Keratinocyte (primary cell): ENCODE results near the gene SCN4A. TPM values are rescaled to one million over a fixed set of nuclear protein-coding genes. Genes with fewer than 3 reads are reported as not detected.

Experiments
- DNase-seq: peaks from one replicate; pipeline ENCODE4 v3.0.0-alpha.2; 2011; ENCODE audit warnings: low read depth, missing footprints, low spot score
- FAIRE-seq: peaks from 2 replicates; lab custom pipeline; 2011; peaks lifted over from hg19 to GRCh38; lab: Jason Lieb, UNC
- H2AFZ ChIP-seq: 2 replicates; pipeline ENCODE4 v1.6.0; 2012; ENCODE audit warnings: low read length, control low read depth, inconsistent platforms; ENCODE audit not compliant: control insufficient read depth
- H3K27ac ChIP-seq: 2 replicates; pipeline ENCODE4 v1.5.1; 2011; ENCODE audit warnings: low read length; ENCODE audit not compliant: control insufficient read depth, insufficient read depth
- H3K27me3 ChIP-seq: 3 replicates; pipeline ENCODE4 v1.6.0; 2011; ENCODE audit warnings: low read length; ENCODE audit not compliant: control insufficient read depth, insufficient read depth; ENCODE audit errors: extremely low read depth
- H3K36me3 ChIP-seq, 2 experiments: 2 replicates in 1 of 2; 3 replicates in 1 of 2; pipeline ENCODE4 v1.5.1; 2011; ENCODE audit warnings: low read length in 2 of 2, mild to moderate bottlenecking in 1 of 2; ENCODE audit not compliant: control insufficient read depth in 2 of 2, insufficient read depth in 2 of 2; ENCODE audit errors: extremely low read depth in 1 of 2
- H3K4me1 ChIP-seq: 3 replicates; pipeline ENCODE4 v1.5.1; 2011; ENCODE audit warnings: low read length; ENCODE audit not compliant: control insufficient read depth, insufficient read depth; ENCODE audit errors: extremely low read depth
- H3K4me2 ChIP-seq: 3 replicates; pipeline ENCODE4 v1.6.0; 2011; ENCODE audit warnings: low read depth, low read length; ENCODE audit not compliant: control insufficient read depth, insufficient read depth; ENCODE audit errors: extremely low read depth
- H3K4me3 ChIP-seq, 3 experiments: fragments of 200-600 bp in 1 of 3; sonication (generic) in 1 of 3; 2 replicates in 2 of 3; 3 replicates in 1 of 3; pipeline ENCODE4 v1.5.1; 2011 to 2016; ENCODE audit warnings: low read length in 3 of 3, mild to moderate bottlenecking in 3 of 3, control low read depth in 2 of 3, inconsistent platforms in 1 of 3, low read depth in 1 of 3, mixed read lengths in 1 of 3, mixed run types in 1 of 3, moderate library complexity in 1 of 3; ENCODE audit not compliant: control insufficient read depth in 2 of 3, insufficient read depth in 2 of 3; ENCODE audit errors: extremely low read depth in 1 of 3
- H3K79me2 ChIP-seq: 2 replicates; pipeline ENCODE4 v1.6.0; 2012; ENCODE audit warnings: low read length; ENCODE audit not compliant: control insufficient read depth, insufficient read depth
- H3K9ac ChIP-seq: 3 replicates; pipeline ENCODE4 v1.6.0; 2011; ENCODE audit warnings: low read length; ENCODE audit not compliant: control insufficient read depth, insufficient read depth; ENCODE audit errors: extremely low read depth
- H3K9me1 ChIP-seq: 3 replicates; pipeline ENCODE4 v1.6.0; 2011; ENCODE audit warnings: low read length; ENCODE audit not compliant: control insufficient read depth, insufficient read depth; ENCODE audit errors: extremely low read depth
- H3K9me3 ChIP-seq: 2 replicates; pipeline ENCODE4 v1.5.1; 2012; ENCODE audit warnings: low read depth, low read length; ENCODE audit not compliant: control insufficient read depth
- H4K20me1 ChIP-seq: 3 replicates; pipeline ENCODE4 v1.6.0; 2011; ENCODE audit warnings: low read length; ENCODE audit not compliant: control insufficient read depth, insufficient read depth; ENCODE audit errors: extremely low read depth
- EZH2 ChIP-seq: IDR thresholded peaks from one replicate; pipeline ENCODE4 v1.6.1; 2012; ENCODE audit warnings: inconsistent platforms, mild to moderate bottlenecking, low read length, moderate library complexity
- dilution Hi-C: fragments of 300-500 bp; cut with MboI; formaldehyde crosslinking; loops from one replicate; pipeline ENCODE4 v1.7.0; 2020; ENCODE audit warnings: low sequenced_read_pairs; ENCODE audit not compliant: extremely low pct_ligation_motif_present
- polyA plus RNA-seq, 5 experiments: library from polyadenylated mRNA; depleted of rRNA in 3 of 5; stranded (reverse) in 3 of 5; stranded (forward) in 1 of 5; unstranded in 1 of 5; fragments of >200 nt; gene quantifications; 1 replicate in 1 of 5; 2 replicates in 3 of 5; 3 replicates in 1 of 5; pipeline versions ENCODE4 v1.2.1 to v1.2.3, GENCODE V29; 2011 to 2012; ENCODE audit warnings: missing spikeins in 2 of 5, low read depth in 1 of 5, low replicate concordance in 1 of 5
- TF ChIP-seq, protein P1 (sequence below), 3 experiments: IDR thresholded peaks in 1 of 3; conservative IDR thresholded peaks in 1 of 3; optimal IDR thresholded peaks in 1 of 3; 2 replicates in 2 of 3; 3 replicates in 1 of 3; pipeline versions ENCODE3 to v1.5.1; 2011; ENCODE audit warnings: low read length in 3 of 3, mild to moderate bottlenecking in 3 of 3, moderate library complexity in 2 of 3, control low read depth in 1 of 3, inconsistent platforms in 1 of 3; ENCODE audit not compliant: insufficient read depth in 2 of 3; ENCODE audit errors: extremely low read depth in 1 of 3

SCN4A gene
- polyA plus RNA-seq, 1 donor (not counting 4 experiments of a cell fraction or from before 2014, with no cell fraction given), result not detected

GRCh38 chr17:63939884-63940283 is 32.8 kb downstream of the SCN4A start:
- no peak overlapping the region for H3K27ac ChIP-seq
- H3K9ac ChIP-seq, result no peak overlapping the region
- H4K20me1 ChIP-seq, result no peaks in the 10 kb centered on the region
- TF ChIP-seq, protein P1, sequence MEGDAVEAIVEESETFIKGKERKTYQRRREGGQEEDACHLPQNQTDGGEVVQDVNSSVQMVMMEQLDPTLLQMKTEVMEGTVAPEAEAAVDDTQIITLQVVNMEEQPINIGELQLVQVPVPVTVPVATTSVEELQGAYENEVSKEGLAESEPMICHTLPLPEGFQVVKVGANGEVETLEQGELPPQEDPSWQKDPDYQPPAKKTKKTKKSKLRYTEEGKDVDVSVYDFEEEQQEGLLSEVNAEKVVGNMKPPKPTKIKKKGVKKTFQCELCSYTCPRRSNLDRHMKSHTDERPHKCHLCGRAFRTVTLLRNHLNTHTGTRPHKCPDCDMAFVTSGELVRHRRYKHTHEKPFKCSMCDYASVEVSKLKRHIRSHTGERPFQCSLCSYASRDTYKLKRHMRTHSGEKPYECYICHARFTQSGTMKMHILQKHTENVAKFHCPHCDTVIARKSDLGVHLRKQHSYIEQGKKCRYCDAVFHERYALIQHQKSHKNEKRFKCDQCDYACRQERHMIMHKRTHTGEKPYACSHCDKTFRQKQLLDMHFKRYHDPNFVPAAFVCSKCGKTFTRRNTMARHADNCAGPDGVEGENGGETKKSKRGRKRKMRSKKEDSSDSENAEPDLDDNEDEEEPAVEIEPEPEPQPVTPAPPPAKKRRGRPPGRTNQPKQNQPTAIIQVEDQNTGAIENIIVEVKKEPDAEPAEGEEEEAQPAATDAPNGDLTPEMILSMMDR (optimal IDR thresholded peaks at IDR 0.05 in 1 of 3, IDR thresholded peaks at IDR 0.05 in 1 of 3, conservative IDR thresholded peaks at IDR 0.05 in 1 of 3; ENCODE audit: extremely low read depth in 1 of 3, insufficient read depth in 2 of 3, low read length in 3 of 3), result no peak
- TF ChIP-seq EZH2, result no peak
- no peak overlapping the region for H2AFZ ChIP-seq
- FAIRE-seq (no peak), DNase-seq (no peak)
- H3K9me1 ChIP-seq, result no peaks in the 10 kb centered on the region
- peaks cover 2% of the 10 kb centered on the region for H3K4me1 ChIP-seq
- H3K36me3 ChIP-seq, result no peaks in the 10 kb centered on the region
- no peaks in the 10 kb centered on the region for H3K79me2 ChIP-seq
- peaks cover 10% of the 10 kb centered on the region for H3K27me3 ChIP-seq
- H3K4me2 ChIP-seq, result no peak overlapping the region
- dilution Hi-C loops, result no loop called here
- H3K9me3 ChIP-seq, result no peaks in the 10 kb centered on the region
- H3K4me3 ChIP-seq, result no peak overlapping the region

- H2AFZ ChIP-seq, result no peak overlapping the region
- peaks cover 14% of the 10 kb centered on the region for H3K27me3 ChIP-seq
- H3K27ac ChIP-seq, result no peak overlapping the region
- H3K36me3 ChIP-seq, result no peaks in the 10 kb centered on the region
- DNase-seq (no peak), FAIRE-seq (no peak)
- no peak overlapping the region for H3K4me3 ChIP-seq
- H3K9ac ChIP-seq, result no peak overlapping the region
- dilution Hi-C loops, result no loop called here
- no peaks in the 10 kb centered on the region for H3K9me1 ChIP-seq
- no peak overlapping the region for H3K4me2 ChIP-seq
- no peaks in the 10 kb centered on the region for H3K79me2 ChIP-seq
- H3K9me3 ChIP-seq, result no peaks in the 10 kb centered on the region
- peaks cover 2% of the 10 kb centered on the region for H3K4me1 ChIP-seq
- TF ChIP-seq, protein P1 (optimal IDR thresholded peaks at IDR 0.05 in 1 of 3, IDR thresholded peaks at IDR 0.05 in 1 of 3, conservative IDR thresholded peaks at IDR 0.05 in 1 of 3; ENCODE audit: extremely low read depth in 1 of 3, insufficient read depth in 2 of 3, low read length in 3 of 3), result no peak
- no peak for TF ChIP-seq EZH2
- H4K20me1 ChIP-seq, result no peaks in the 10 kb centered on the region
These were observed 33.3 kb downstream of the SCN4A start for GRCh38 chr17:63939401-63939800.
